ENCODE results near the gene FRMPD1.

FRMPD1 gene

GRCh38 chr9:37682951-37683350, 32.2 kb downstream of the FRMPD1 start:
- DNase-seq (ENCODE audit: low spot score): no peak

GRCh38 chr9:37683531-37684371, 33.0 kb downstream of the FRMPD1 start:
- DNase-seq (ENCODE audit: low spot score): no peak

- no peak for DNase-seq (ENCODE audit: low spot score)
Observed at GRCh38 chr9:37692622-37693221, 42.0 kb downstream of the FRMPD1 start.

GRCh38 chr9:37693260-37693659, 42.5 kb downstream of the FRMPD1 start:
- DNase-seq (ENCODE audit: low spot score): no peak

GRCh38 chr9:37694355-37694754, 43.6 kb downstream of the FRMPD1 start:
- DNase-seq (ENCODE audit: low spot score): no peak

- DNase-seq (ENCODE audit: low spot score): no peak
Observed at GRCh38 chr9:37696528-37696927, 45.8 kb downstream of the FRMPD1 start.

GRCh38 chr9:37700131-37700530, 49.4 kb downstream of the FRMPD1 start:
- DNase-seq (ENCODE audit: low spot score): no peak

- DNase-seq (ENCODE audit: low spot score): no peak
Observed at GRCh38 chr9:37700900-37701299, 50.1 kb downstream of the FRMPD1 start.

- DNase-seq (ENCODE audit: low spot score): no peak
Observed at GRCh38 chr9:37705787-37706186, 55.0 kb downstream of the FRMPD1 start.

GRCh38 chr9:37706290-37706689, 55.5 kb downstream of the FRMPD1 start:
- no peak for DNase-seq (ENCODE audit: low spot score)

- DNase-seq (ENCODE audit: low spot score): no peak
Observed at GRCh38 chr9:37707748-37708147, 57.0 kb downstream of the FRMPD1 start.

GRCh38 chr9:37710046-37710445, 59.3 kb downstream of the FRMPD1 start:
- DNase-seq (ENCODE audit: low spot score): no peak

- no peak for DNase-seq (ENCODE audit: low spot score)
Observed at GRCh38 chr9:37715260-37715659, 64.5 kb downstream of the FRMPD1 start.

- no peak for DNase-seq (ENCODE audit: low spot score)
Observed at GRCh38 chr9:37715991-37716505, 65.3 kb downstream of the FRMPD1 start.

- DNase-seq (ENCODE audit: low spot score): no peak
Observed at GRCh38 chr9:37719526-37719925, 68.8 kb downstream of the FRMPD1 start.

- DNase-seq (ENCODE audit: low spot score): no peak
Observed at GRCh38 chr9:37727013-37727412, 76.3 kb downstream of the FRMPD1 start.

- DNase-seq (ENCODE audit: low spot score): no peak
Observed at GRCh38 chr9:37729499-37729898, 78.7 kb downstream of the FRMPD1 start.

- DNase-seq (ENCODE audit: low spot score): no peak
Observed at GRCh38 chr9:37730256-37730655, 79.5 kb downstream of the FRMPD1 start.

GRCh38 chr9:37730839-37731238, 80.1 kb downstream of the FRMPD1 start:
- no peak for DNase-seq (ENCODE audit: low spot score)

GRCh38 chr9:37732086-37732741, 81.5 kb downstream of the FRMPD1 start:
- no peak for DNase-seq (ENCODE audit: low spot score)

GRCh38 chr9:37732952-37733351, 82.2 kb downstream of the FRMPD1 start:
- DNase-seq (ENCODE audit: low spot score): no peak

GRCh38 chr9:37739222-37739621, 88.5 kb downstream of the FRMPD1 start:
- no peak for DNase-seq (ENCODE audit: low spot score)

GRCh38 chr9:37740128-37740527, 89.4 kb downstream of the FRMPD1 start:
- no peak for DNase-seq (ENCODE audit: low spot score)
